HEK293 (cell line): ENCODE results near the gene PSMC5.

Experiments used
- CTCF ChIA-PET: fragments of 350-600 bp; formaldehyde crosslinking; extraction: SDS; loops from one replicate; lab custom pipeline; 2021; ENCODE audit warnings: antibody characterized with exemption; lab: Yijun Ruan, JAX
- POLR2A ChIA-PET: fragments of 300-600 bp; formaldehyde crosslinking; extraction: SDS; loops from one replicate; lab custom pipeline; 2020; ENCODE audit warnings: antibody characterized with exemption, inconsistent platforms; lab: Yijun Ruan, JAX
- H3K27ac ChIP-seq: fragments of 200-500 bp; sonication (Bioruptor generic); 2 replicates; pipeline ENCODE4 v1.5.1; 2014; ENCODE audit warnings: low read depth, low read length, control low read depth, inconsistent platforms; ENCODE audit errors: extremely low read depth
- H3K36me3 ChIP-seq, 2 experiments: fragments of 200-500 bp in 1 of 2; sonication (Bioruptor generic) in 1 of 2; 1 replicate in 1 of 2; 2 replicates in 1 of 2; pipeline ENCODE4 v1.5.1; 2014 to 2017; ENCODE audit warnings: inconsistent platforms in 2 of 2, low read length in 2 of 2; ENCODE audit not compliant: control insufficient read depth in 2 of 2, insufficient read depth in 1 of 2
- H3K4me1 ChIP-seq: fragments of 200-500 bp; sonication (Bioruptor generic); 2 replicates; pipeline ENCODE4 v1.5.1; 2014; ENCODE audit warnings: mild to moderate bottlenecking, low read length, inconsistent platforms; ENCODE audit not compliant: control insufficient read depth, insufficient read depth
- H3K4me3 ChIP-seq: 2 replicates; pipeline ENCODE4 v1.5.1; 2011; ENCODE audit warnings: low read depth, mild to moderate bottlenecking, control low read depth, low read length, moderate library complexity
- H3K9me3 ChIP-seq: fragments of 200-500 bp; sonication (Bioruptor generic); 2 replicates; pipeline ENCODE4 v1.5.1; 2014; ENCODE audit warnings: low read depth, low read length, inconsistent platforms; ENCODE audit not compliant: control insufficient read depth, insufficient read depth
- HOXA7 ChIP-seq: sonication (generic); formaldehyde crosslinking; IDR thresholded peaks from 2 replicates; pipeline ENCODE4 v1.8.1; 2022; ENCODE audit warnings: missing genetic modification reagents, borderline replicate concordance
- KLF1 ChIP-seq: fragments of 450-650 bp; formaldehyde crosslinking; IDR thresholded peaks from 2 replicates; pipeline ENCODE4 v1.5.1; 2016; ENCODE audit warnings: missing biosample characterization, missing genetic modification characterization
- KLF8 ChIP-seq: fragments of 450-650 bp; formaldehyde crosslinking; IDR thresholded peaks from 2 replicates; pipeline ENCODE4 v1.5.1; 2016; ENCODE audit warnings: missing biosample characterization, missing genetic modification characterization
- YY2 ChIP-seq: fragments of 450-650 bp; formaldehyde crosslinking; IDR thresholded peaks from 2 replicates; pipeline ENCODE4 v1.5.1; 2016; ENCODE audit warnings: missing biosample characterization, missing genetic modification characterization
- ZBTB1 ChIP-seq: fragments of 450-650 bp; formaldehyde crosslinking; IDR thresholded peaks from 2 replicates; pipeline ENCODE4 v1.5.1; 2016; ENCODE audit warnings: missing biosample characterization, missing genetic modification characterization
- ZBTB20 ChIP-seq: fragments of 450-650 bp; formaldehyde crosslinking; IDR thresholded peaks from 2 replicates; pipeline ENCODE4 v1.5.1; 2016; ENCODE audit warnings: missing biosample characterization, missing genetic modification characterization
- ZBTB48 ChIP-seq: fragments of 450-650 bp; formaldehyde crosslinking; IDR thresholded peaks from 2 replicates; pipeline ENCODE4 v1.5.1; 2016; ENCODE audit warnings: missing biosample characterization, missing genetic modification characterization
- ZBTB8A ChIP-seq: fragments of 450-650 bp; formaldehyde crosslinking; IDR thresholded peaks from 2 replicates; pipeline ENCODE4 v1.5.1; 2016; ENCODE audit warnings: missing biosample characterization, missing genetic modification characterization
- ZEB2 ChIP-seq: fragments of 450-650 bp; formaldehyde crosslinking; IDR thresholded peaks from 2 replicates; pipeline ENCODE4 v1.5.1; 2016; ENCODE audit warnings: missing biosample characterization, missing genetic modification characterization
- ZIC2 ChIP-seq: fragments of 450-650 bp; formaldehyde crosslinking; IDR thresholded peaks from 2 replicates; pipeline ENCODE4 v1.5.1; 2016; ENCODE audit warnings: missing biosample characterization, missing genetic modification characterization
- ZNF138 ChIP-seq: fragments of 450-650 bp; formaldehyde crosslinking; IDR thresholded peaks from 2 replicates; pipeline ENCODE4 v1.5.1; 2016; ENCODE audit warnings: missing biosample characterization, missing genetic modification characterization, borderline replicate concordance
- ZNF274 ChIP-seq, 2 experiments: fragments of 200-500 bp in 1 of 2; fragments of 450-650 bp in 1 of 2; sonication (Bioruptor generic) in 1 of 2; formaldehyde crosslinking in 1 of 2; IDR thresholded peaks; 2 replicates each; pipeline versions ENCODE4 v1.5.1 to v1.6.1; 2014 to 2016; ENCODE audit warnings: borderline replicate concordance in 1 of 2, inconsistent platforms in 1 of 2, low read length in 1 of 2, missing biosample characterization in 1 of 2, missing genetic modification characterization in 1 of 2
- ZNF341 ChIP-seq: fragments of 450-650 bp; formaldehyde crosslinking; IDR thresholded peaks from 2 replicates; pipeline ENCODE4; 2016; ENCODE audit warnings: low read depth, missing biosample characterization, missing genetic modification characterization
- ZNF366 ChIP-seq: fragments of 450-650 bp; formaldehyde crosslinking; conservative IDR thresholded peaks from 2 replicates; pipeline ENCODE4 v1.5.1; 2016; ENCODE audit warnings: missing biosample characterization, missing genetic modification characterization
- ZNF391 ChIP-seq: fragments of 450-650 bp; formaldehyde crosslinking; IDR thresholded peaks from 2 replicates; pipeline ENCODE4 v1.5.1; 2016; ENCODE audit warnings: low read depth, missing biosample characterization, missing genetic modification characterization, borderline replicate concordance
- ZNF404 ChIP-seq: fragments of 450-650 bp; formaldehyde crosslinking; IDR thresholded peaks from 2 replicates; pipeline ENCODE4 v1.5.1; 2017; ENCODE audit warnings: missing biosample characterization, missing genetic modification characterization
- ZNF596 ChIP-seq: fragments of 450-650 bp; IDR thresholded peaks from 2 replicates; pipeline ENCODE4 v1.5.0; 2018; ENCODE audit warnings: missing biosample characterization, mild to moderate bottlenecking, missing genetic modification characterization, moderate library complexity
- ZNF621 ChIP-seq: fragments of 450-650 bp; formaldehyde crosslinking; IDR thresholded peaks from 2 replicates; pipeline ENCODE4 v1.5.1; 2017; ENCODE audit warnings: missing biosample characterization, missing genetic modification characterization
- ZNF768 ChIP-seq: fragments of 450-650 bp; formaldehyde crosslinking; IDR thresholded peaks from 2 replicates; pipeline ENCODE4 v1.5.1; 2018; ENCODE audit warnings: missing biosample characterization, mild to moderate bottlenecking, missing genetic modification characterization
- ZXDB ChIP-seq: fragments of 450-650 bp; formaldehyde crosslinking; IDR thresholded peaks from 2 replicates; pipeline ENCODE4 v1.5.1; 2016; ENCODE audit warnings: missing biosample characterization, missing genetic modification characterization
- TF ChIP-seq, protein P1 (sequence below): fragments of 450-650 bp; formaldehyde crosslinking; IDR thresholded peaks from 2 replicates; pipeline ENCODE4 v1.5.1; 2016; ENCODE audit warnings: missing biosample characterization, missing genetic modification characterization, borderline replicate concordance
- TF ChIP-seq, protein P2 (sequence below): fragments of 450-650 bp; formaldehyde crosslinking; IDR thresholded peaks from 2 replicates; pipeline ENCODE4 v1.5.1; 2016; ENCODE audit warnings: missing biosample characterization, missing genetic modification characterization
- TF ChIP-seq, protein P3 (sequence below): fragments of 450-650 bp; formaldehyde crosslinking; IDR thresholded peaks from 2 replicates; pipeline ENCODE4 v1.5.1; 2016; ENCODE audit warnings: missing biosample characterization, missing genetic modification characterization, borderline replicate concordance
- TF ChIP-seq, protein P4 (sequence below): fragments of 450-650 bp; formaldehyde crosslinking; IDR thresholded peaks from 2 replicates; pipeline ENCODE4 v1.5.1; 2016; ENCODE audit warnings: missing biosample characterization, missing genetic modification characterization
- TF ChIP-seq, protein P5 (sequence below): fragments of 450-650 bp; formaldehyde crosslinking; IDR thresholded peaks from 2 replicates; pipeline ENCODE4 v1.5.1; 2017; ENCODE audit warnings: missing biosample characterization, missing genetic modification characterization
- TF ChIP-seq, protein P6 (sequence below): fragments of 450-650 bp; formaldehyde crosslinking; IDR thresholded peaks from 2 replicates; pipeline ENCODE4; 2016; ENCODE audit warnings: missing biosample characterization, missing genetic modification characterization

The PSMC5 gene

DNA sequence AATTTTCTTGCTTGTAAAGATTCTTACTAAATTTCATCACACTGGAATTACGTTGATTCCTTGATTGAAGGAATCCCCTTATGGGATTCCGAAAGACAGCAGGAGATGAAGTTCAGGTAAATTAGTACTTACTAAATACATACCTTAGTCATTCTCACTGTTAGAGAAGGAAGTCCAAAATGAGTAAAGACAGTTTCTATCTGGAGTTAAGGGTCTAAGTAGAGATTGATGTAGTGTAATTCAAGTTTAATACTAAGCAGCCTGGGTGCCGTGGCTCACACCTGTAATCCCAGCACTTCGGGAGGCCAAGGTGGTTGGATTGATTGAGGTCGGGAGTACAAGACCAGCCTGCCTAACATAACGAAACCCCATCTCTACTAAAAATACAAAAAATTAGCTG is 43.7 kb upstream of the PSMC5 start (continued):
- TF ChIP-seq, protein P1, sequence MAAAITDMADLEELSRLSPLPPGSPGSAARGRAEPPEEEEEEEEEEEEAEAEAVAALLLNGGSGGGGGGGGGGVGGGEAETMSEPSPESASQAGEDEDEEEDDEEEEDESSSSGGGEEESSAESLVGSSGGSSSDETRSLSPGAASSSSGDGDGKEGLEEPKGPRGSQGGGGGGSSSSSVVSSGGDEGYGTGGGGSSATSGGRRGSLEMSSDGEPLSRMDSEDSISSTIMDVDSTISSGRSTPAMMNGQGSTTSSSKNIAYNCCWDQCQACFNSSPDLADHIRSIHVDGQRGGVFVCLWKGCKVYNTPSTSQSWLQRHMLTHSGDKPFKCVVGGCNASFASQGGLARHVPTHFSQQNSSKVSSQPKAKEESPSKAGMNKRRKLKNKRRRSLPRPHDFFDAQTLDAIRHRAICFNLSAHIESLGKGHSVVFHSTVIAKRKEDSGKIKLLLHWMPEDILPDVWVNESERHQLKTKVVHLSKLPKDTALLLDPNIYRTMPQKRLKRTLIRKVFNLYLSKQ: no peak
- no peak for TF ChIP-seq ZBTB8A (tag by site-specific recombination)
- no peak for TF ChIP-seq ZNF621
- TF ChIP-seq ZNF596 (tag by site-specific recombination): no peak
- TF ChIP-seq ZNF391 (tag by site-specific recombination): no peak
- no peak for TF ChIP-seq ZBTB1
- TF ChIP-seq, protein P2, sequence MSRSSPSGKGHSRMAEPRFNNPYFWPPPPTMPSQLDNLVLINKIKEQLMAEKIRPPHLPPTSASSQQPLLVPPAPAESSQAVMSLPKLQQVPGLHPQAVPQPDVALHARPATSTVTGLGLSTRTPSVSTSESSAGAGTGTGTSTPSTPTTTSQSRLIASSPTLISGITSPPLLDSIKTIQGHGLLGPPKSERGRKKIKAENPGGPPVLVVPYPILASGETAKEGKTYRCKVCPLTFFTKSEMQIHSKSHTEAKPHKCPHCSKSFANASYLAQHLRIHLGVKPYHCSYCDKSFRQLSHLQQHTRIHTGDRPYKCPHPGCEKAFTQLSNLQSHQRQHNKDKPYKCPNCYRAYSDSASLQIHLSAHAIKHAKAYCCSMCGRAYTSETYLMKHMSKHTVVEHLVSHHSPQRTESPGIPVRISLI (tag by site-specific recombination): no peak

DNA sequence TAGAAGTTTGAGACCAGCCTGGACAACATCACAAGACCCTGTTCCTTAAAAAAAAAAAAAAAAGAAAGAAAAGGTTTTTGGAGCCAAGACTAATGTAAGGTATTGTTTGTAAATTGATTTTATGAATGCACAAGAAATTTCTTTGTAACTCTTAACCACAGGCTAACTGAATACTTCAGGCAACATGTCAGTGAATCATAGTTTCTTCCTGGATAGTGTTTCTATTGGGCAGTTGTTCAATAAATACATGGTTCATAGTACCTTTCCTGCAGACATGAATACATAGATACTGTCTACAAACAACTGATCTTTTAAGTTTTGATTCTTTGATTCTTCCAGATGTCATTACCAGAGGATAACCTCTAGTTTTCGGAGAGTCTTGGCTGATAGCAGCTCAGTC is 41.7 kb upstream of the PSMC5 start:
- TF ChIP-seq ZBTB20: no peak
- TF ChIP-seq ZBTB1: no peak
- TF ChIP-seq, protein P3, sequence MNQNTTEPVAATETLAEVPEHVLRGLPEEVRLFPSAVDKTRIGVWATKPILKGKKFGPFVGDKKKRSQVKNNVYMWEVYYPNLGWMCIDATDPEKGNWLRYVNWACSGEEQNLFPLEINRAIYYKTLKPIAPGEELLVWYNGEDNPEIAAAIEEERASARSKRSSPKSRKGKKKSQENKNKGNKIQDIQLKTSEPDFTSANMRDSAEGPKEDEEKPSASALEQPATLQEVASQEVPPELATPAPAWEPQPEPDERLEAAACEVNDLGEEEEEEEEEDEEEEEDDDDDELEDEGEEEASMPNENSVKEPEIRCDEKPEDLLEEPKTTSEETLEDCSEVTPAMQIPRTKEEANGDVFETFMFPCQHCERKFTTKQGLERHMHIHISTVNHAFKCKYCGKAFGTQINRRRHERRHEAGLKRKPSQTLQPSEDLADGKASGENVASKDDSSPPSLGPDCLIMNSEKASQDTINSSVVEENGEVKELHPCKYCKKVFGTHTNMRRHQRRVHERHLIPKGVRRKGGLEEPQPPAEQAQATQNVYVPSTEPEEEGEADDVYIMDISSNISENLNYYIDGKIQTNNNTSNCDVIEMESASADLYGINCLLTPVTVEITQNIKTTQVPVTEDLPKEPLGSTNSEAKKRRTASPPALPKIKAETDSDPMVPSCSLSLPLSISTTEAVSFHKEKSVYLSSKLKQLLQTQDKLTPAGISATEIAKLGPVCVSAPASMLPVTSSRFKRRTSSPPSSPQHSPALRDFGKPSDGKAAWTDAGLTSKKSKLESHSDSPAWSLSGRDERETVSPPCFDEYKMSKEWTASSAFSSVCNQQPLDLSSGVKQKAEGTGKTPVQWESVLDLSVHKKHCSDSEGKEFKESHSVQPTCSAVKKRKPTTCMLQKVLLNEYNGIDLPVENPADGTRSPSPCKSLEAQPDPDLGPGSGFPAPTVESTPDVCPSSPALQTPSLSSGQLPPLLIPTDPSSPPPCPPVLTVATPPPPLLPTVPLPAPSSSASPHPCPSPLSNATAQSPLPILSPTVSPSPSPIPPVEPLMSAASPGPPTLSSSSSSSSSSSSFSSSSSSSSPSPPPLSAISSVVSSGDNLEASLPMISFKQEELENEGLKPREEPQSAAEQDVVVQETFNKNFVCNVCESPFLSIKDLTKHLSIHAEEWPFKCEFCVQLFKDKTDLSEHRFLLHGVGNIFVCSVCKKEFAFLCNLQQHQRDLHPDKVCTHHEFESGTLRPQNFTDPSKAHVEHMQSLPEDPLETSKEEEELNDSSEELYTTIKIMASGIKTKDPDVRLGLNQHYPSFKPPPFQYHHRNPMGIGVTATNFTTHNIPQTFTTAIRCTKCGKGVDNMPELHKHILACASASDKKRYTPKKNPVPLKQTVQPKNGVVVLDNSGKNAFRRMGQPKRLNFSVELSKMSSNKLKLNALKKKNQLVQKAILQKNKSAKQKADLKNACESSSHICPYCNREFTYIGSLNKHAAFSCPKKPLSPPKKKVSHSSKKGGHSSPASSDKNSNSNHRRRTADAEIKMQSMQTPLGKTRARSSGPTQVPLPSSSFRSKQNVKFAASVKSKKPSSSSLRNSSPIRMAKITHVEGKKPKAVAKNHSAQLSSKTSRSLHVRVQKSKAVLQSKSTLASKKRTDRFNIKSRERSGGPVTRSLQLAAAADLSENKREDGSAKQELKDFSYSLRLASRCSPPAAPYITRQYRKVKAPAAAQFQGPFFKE: no peak
- no peak for TF ChIP-seq ZNF366 (tag by site-specific recombination)
- no peak for TF ChIP-seq ZBTB48 (tag by site-specific recombination)
- no peak for TF ChIP-seq KLF8 (tag by site-specific recombination)
- TF ChIP-seq, protein P4, sequence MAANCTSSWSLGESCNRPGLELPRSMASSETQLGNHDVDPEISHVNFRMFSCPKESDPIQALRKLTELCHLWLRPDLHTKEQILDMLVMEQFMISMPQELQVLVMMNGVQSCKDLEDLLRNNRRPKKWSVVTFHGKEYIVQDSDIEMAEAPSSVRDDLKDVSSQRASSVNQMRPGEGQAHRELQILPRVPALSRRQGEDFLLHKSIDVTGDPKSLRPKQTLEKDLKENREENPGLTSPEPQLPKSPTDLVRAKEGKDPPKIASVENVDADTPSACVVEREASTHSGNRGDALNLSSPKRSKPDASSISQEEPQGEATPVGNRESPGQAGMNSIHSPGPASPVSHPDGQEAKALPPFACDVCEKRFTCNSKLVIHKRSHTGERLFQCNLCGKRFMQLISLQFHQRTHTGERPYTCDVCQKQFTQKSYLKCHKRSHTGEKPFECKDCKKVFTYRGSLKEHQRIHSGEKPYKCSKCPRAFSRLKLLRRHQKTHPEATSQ (tag by site-specific recombination): no peak
- no peak for TF ChIP-seq ZIC2
- no peak for TF ChIP-seq ZNF768 (tag by site-specific recombination)
- TF ChIP-seq ZEB2: no peak
- TF ChIP-seq ZNF404: no peak
- no peak for TF ChIP-seq ZXDB (tag by site-specific recombination)
- no peak for TF ChIP-seq ZNF138
- TF ChIP-seq HOXA7 (CRISPR knock-in tag): no peak
- TF ChIP-seq YY2 (tag by site-specific recombination): no peak
- TF ChIP-seq, protein P5, sequence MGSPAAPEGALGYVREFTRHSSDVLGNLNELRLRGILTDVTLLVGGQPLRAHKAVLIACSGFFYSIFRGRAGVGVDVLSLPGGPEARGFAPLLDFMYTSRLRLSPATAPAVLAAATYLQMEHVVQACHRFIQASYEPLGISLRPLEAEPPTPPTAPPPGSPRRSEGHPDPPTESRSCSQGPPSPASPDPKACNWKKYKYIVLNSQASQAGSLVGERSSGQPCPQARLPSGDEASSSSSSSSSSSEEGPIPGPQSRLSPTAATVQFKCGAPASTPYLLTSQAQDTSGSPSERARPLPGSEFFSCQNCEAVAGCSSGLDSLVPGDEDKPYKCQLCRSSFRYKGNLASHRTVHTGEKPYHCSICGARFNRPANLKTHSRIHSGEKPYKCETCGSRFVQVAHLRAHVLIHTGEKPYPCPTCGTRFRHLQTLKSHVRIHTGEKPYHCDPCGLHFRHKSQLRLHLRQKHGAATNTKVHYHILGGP (tag by site-specific recombination): no peak
- TF ChIP-seq, protein P6, sequence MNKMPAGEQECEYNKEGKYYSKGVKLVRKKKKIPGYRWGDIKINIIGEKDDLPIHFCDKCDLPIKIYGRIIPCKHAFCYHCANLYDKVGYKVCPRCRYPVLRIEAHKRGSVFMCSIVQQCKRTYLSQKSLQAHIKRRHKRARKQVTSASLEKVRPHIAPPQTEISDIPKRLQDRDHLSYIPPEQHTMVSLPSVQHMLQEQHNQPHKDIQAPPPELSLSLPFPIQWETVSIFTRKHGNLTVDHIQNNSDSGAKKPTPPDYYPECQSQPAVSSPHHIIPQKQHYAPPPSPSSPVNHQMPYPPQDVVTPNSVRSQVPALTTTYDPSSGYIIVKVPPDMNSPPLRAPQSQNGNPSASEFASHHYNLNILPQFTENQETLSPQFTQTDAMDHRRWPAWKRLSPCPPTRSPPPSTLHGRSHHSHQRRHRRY (tag by site-specific recombination): no peak
- TF ChIP-seq ZNF341 (tag by site-specific recombination): no peak
- no peak for TF ChIP-seq KLF1 (tag by site-specific recombination)
- no peak for TF ChIP-seq ZNF274 (IDR thresholded peaks at IDR 0.05; ENCODE audit: low read length)
- TF ChIP-seq ZNF274 (tag by site-specific recombination; IDR thresholded peaks at IDR 0.05; ENCODE audit: borderline replicate concordance): no peak
- H3K4me1 ChIP-seq: no peaks in the 10 kb centered on the region; the same call in 1 of the 2 replicates
- H3K9me3 ChIP-seq: no peaks in the 10 kb centered on the region
- H3K4me3 ChIP-seq: no peak overlapping the region
- POLR2A ChIA-PET: interaction anchor here (2.1 kb wide), 1 partner anchor 12 kb away, joined by 10 read pairs; the partner anchor contains the start of genes CCDC47 and DDX42
- H3K36me3 ChIP-seq: peaks cover 60 to 93% of the 10 kb centered on the region in 2 experiments
- no peak overlapping the region for H3K27ac ChIP-seq
- CTCF ChIA-PET: no interaction called here
